Peyer's patch (tissue), 4 donors: ENCODE measurements around the gene OR4X2. TPM values are rescaled to one million over a fixed set of nuclear protein-coding genes. Genes with fewer than 3 reads are reported as not detected.
"Not testable (repeated sequence)": the region's sequence is repeated elsewhere in the genome, so short reads cannot be mapped to it uniquely, and the experiment has no call there.

Experiments used
- DNase-seq, 3 donors: peaks; one replicate each; pipeline ENCODE4 v3.0.0-alpha.2; 2017 to 2019
- H3K27ac ChIP-seq, 4 donors: fragments of 200-600 bp; sonication (generic); one replicate each; pipeline ENCODE4 v1.5.1; 2016 to 2019
- H3K27me3 ChIP-seq, 2 donors: fragments of 200-600 bp; sonication (generic); one replicate each; pipeline ENCODE4 v1.5.1; 2019
- H3K36me3 ChIP-seq, 3 donors: fragments of 200-600 bp; sonication (generic); one replicate each; pipeline ENCODE4 v1.5.1; 2016 to 2019
- H3K4me1 ChIP-seq, 4 donors: fragments of 200-600 bp; sonication (generic); one replicate each; pipeline ENCODE4 v1.5.1; 2016 to 2019
- H3K4me3 ChIP-seq, 4 donors: fragments of 200-600 bp; sonication (generic); 1 replicate in 3 of 4; 2 replicates in 1 of 4; pipeline ENCODE4 v1.5.1; 2016 to 2019; ENCODE audit warnings: mild to moderate bottlenecking in 1 of 4
- H3K9me3 ChIP-seq, 4 donors: fragments of 200-600 bp; sonication (generic); one replicate each; pipeline ENCODE4 v1.5.1; 2016 to 2019; ENCODE audit warnings: mild to moderate bottlenecking in 1 of 4
- POLR2A ChIP-seq, 2 donors: fragments of 450-650 bp; IDR thresholded peaks; one replicate each; pipeline ENCODE4 v1.5.1; 2017; ENCODE audit warnings: antibody characterized with exemption in 2 of 2, mild to moderate bottlenecking in 2 of 2, moderate library complexity in 2 of 2
- total RNA-seq, 4 donors: library from RNA; depleted of rRNA; stranded (reverse); fragments of >200 nt; gene quantifications; one replicate each; pipeline ENCODE4 v1.1.0, GENCODE V29; 2016
- TF ChIP-seq, protein P1 (sequence below), 6 experiments: fragments of 450-650 bp in 4 of 6; fragments of 200-600 bp in 2 of 6; sonication (generic) in 1 of 6; IDR thresholded peaks; one replicate each; pipeline ENCODE4 v1.5.1; 2017 to 2019; ENCODE audit warnings: antibody characterized with exemption in 6 of 6, mild to moderate bottlenecking in 3 of 6, moderate library complexity in 1 of 6

Gene OR4X2
- total RNA-seq: not detected

DNA sequence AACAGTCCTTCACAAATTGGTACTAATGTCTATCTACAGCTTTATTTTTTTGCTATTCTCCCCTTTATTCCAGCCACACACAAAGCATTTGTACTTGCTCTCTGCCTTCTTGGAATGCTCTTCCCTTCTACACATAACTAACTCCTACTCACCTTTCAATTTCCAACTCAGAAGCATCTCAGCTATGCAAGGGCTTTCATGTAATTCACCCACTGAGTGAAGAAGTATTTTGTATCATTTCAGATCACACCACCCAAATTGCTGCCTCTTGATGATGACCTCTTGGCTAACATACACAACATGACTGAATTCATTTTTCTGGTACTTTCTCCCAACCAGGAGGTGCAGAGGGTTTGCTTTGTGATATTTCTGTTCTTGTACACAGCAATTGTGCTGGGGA, at the start of gene OR4X2:
TSS of gene OR4X2 (plus strand) at position 301 of the 400 bp plus-strand sequence. CDS start at position 301, 0 bp downstream.
- H3K4me3 ChIP-seq: no peak within 1 kb of the TSS
- H3K27me3 ChIP-seq: no peaks in the 10 kb centered on the region
- H3K36me3 ChIP-seq: no peaks in the 10 kb centered on the region
- no peak for TF ChIP-seq POLR2A (IDR thresholded peaks at IDR 0.05)
- TF ChIP-seq, protein P1, sequence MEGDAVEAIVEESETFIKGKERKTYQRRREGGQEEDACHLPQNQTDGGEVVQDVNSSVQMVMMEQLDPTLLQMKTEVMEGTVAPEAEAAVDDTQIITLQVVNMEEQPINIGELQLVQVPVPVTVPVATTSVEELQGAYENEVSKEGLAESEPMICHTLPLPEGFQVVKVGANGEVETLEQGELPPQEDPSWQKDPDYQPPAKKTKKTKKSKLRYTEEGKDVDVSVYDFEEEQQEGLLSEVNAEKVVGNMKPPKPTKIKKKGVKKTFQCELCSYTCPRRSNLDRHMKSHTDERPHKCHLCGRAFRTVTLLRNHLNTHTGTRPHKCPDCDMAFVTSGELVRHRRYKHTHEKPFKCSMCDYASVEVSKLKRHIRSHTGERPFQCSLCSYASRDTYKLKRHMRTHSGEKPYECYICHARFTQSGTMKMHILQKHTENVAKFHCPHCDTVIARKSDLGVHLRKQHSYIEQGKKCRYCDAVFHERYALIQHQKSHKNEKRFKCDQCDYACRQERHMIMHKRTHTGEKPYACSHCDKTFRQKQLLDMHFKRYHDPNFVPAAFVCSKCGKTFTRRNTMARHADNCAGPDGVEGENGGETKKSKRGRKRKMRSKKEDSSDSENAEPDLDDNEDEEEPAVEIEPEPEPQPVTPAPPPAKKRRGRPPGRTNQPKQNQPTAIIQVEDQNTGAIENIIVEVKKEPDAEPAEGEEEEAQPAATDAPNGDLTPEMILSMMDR (IDR thresholded peaks at IDR 0.05): no peak
- no peaks in the 10 kb centered on the region for H3K4me1 ChIP-seq
- no peak for DNase-seq
- H3K9me3 ChIP-seq: peaks cover 0 to 5% (median 0%) of the 10 kb centered on the region in 4 donors
- no peak within 1 kb of the TSS for H3K27ac ChIP-seq

DNA sequence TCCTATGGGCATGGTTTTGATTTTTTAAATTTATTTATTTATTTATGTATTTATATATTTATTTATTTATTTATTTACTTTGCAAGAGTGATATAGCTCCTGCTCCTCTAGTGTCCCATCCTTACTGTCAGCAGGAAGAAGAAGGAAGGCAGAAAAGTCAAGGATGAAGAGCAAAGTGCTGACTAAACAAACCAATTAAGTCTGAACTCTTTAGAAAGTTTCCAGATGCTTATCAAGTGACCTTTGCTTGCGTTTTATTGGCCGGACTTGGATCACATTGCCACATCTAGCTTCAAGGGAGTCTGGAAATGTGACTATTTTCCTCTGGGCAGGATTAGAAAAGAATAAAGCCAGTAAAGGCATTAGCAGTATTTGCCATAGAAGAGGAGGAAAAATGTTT, 37.0 kb upstream of the OR4X2 start:
- H3K9me3 ChIP-seq: no peaks in the 10 kb centered on the region
- TF ChIP-seq, protein P1 (IDR thresholded peaks at IDR 0.05): no peak
- no peak for TF ChIP-seq POLR2A (IDR thresholded peaks at IDR 0.05)
- H3K36me3 ChIP-seq: no peaks in the 10 kb centered on the region
- H3K27ac ChIP-seq: no peak overlapping the region
- H3K4me3 ChIP-seq: no peak overlapping the region
- H3K4me1 ChIP-seq: no peaks in the 10 kb centered on the region
- no peak for DNase-seq
- H3K27me3 ChIP-seq: no peaks in the 10 kb centered on the region

GRCh38 chr11:48210052-48210451, 34.9 kb upstream of the OR4X2 start:
- Histone ChIP-seq H3K4me1 (no peaks in the 10 kb centered on the region), H3K27ac (no peak overlapping the region), H3K27me3 (no peaks in the 10 kb centered on the region), H3K4me3 (no peak overlapping the region), H3K36me3 (no peaks in the 10 kb centered on the region), H3K9me3 (no peaks in the 10 kb centered on the region)
- no peak for TF ChIP-seq POLR2A (IDR thresholded peaks at IDR 0.05)
- TF ChIP-seq, protein P1 (IDR thresholded peaks at IDR 0.05): no peak
- DNase-seq: no peak

DNA sequence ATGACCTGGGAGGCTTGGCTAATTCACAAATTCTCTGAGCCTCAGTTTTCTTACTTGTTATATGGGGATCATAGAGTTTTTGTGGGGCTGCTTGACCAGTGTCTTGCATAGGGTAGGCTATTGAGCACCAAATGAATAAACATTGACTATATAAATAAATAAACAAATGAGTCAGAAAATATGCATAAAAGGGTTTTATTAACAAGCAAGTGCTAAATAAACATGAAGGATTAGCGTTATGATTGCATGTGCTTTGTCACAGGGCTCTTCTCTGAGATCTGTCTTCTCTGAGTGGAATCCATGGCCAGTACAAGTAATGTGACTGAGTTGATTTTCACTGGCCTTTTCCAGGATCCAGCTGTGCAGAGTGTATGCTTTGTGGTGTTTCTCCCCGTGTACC, 28.4 kb upstream of the OR4X2 start, which contains the start of gene OR4B1:
TSS of gene OR4B1 (plus strand) at position 301 of the 400 bp plus-strand sequence. CDS start at position 301, 0 bp downstream.
- Histone ChIP-seq H3K36me3 (no peaks in the 10 kb centered on the region), H3K27ac (no peak within 1 kb of the TSS), H3K27me3 (no peaks in the 10 kb centered on the region), H3K4me1 (no peaks in the 10 kb centered on the region), H3K9me3 (no peaks in the 10 kb centered on the region), H3K4me3 (no peak within 1 kb of the TSS)
- no peak for TF ChIP-seq POLR2A (IDR thresholded peaks at IDR 0.05)
- TF ChIP-seq, protein P1 (IDR thresholded peaks at IDR 0.05): no peak
- DNase-seq: no peak

DNA sequence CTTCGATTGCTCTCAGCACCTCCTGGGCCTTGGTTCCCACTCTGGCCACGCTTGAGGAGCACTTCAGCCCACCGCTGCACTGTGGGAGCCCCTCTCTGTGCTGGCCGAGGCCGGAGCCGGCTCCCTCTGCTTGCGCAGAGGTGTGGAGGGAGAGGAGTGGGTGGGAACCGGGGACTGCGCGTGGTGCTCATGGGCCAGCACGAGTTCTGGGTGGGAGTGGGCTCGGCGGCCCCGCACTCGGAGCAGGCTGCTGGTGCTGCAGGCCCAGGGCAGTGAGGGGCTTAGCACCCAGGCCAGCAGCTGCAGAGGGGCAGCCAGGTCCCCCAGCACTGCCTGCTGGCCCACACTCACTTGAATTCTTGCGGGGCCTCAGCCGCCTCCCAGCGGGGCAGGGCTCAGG, 16.1 kb upstream of the OR4X2 start:
- Histone ChIP-seq H3K9me3 (no peaks in the 10 kb centered on the region), H3K27ac (no peak overlapping the region), H3K4me3 (no peak overlapping the region), H3K4me1 (no peaks in the 10 kb centered on the region), H3K27me3 (no peaks in the 10 kb centered on the region), H3K36me3 (no peaks in the 10 kb centered on the region)
- no peak for TF ChIP-seq POLR2A (IDR thresholded peaks at IDR 0.05)
- TF ChIP-seq, protein P1 (IDR thresholded peaks at IDR 0.05): no peak
- no peak for DNase-seq

- not testable (repeated sequence) for DNase-seq, H3K9me3 ChIP-seq, H3K27ac ChIP-seq, H3K27me3 ChIP-seq, H3K4me1 ChIP-seq, H3K36me3 ChIP-seq, H3K4me3 ChIP-seq
Measured at GRCh38 chr11:48230057-48230456, 14.8 kb upstream of the OR4X2 start.
